ENCODE results near the gene PHLDA2.

The PHLDA2 gene

GRCh38 chr11:2929950-2930703 is 907 bp upstream of the PHLDA2 start:
- DNase-seq: peak in 1 of 2 experiments; percentile 14

GRCh38 chr11:2929531-2929949 is 320 bp upstream of the PHLDA2 start:
- no peak for DNase-seq

GRCh38 chr11:2927851-2928604 is 1.2 kb downstream of the PHLDA2 start:
- no peak for DNase-seq

GRCh38 chr11:2927121-2927800 is 2.0 kb downstream of the PHLDA2 start:
- no peak for DNase-seq

- no peak for DNase-seq
These were observed 2.6 kb downstream of the PHLDA2 start for GRCh38 chr11:2926611-2927051.

GRCh38 chr11:2924821-2925675 is 4.2 kb downstream of the PHLDA2 start:
- DNase-seq: no peak

GRCh38 chr11:2924381-2924780 is 4.8 kb downstream of the PHLDA2 start:
- no peak for DNase-seq

GRCh38 chr11:2923446-2924375 is 5.5 kb downstream of the PHLDA2 start:
- DNase-seq: no peak

- no peak for DNase-seq
These were observed 6.6 kb downstream of the PHLDA2 start for GRCh38 chr11:2922655-2923054.

GRCh38 chr11:2921742-2922493 is 7.3 kb downstream of the PHLDA2 start:
- no peak for DNase-seq

- DNase-seq: no peak
These were observed 8.0 kb downstream of the PHLDA2 start for GRCh38 chr11:2921261-2921660.

- DNase-seq: no peak
These were observed 8.9 kb downstream of the PHLDA2 start for GRCh38 chr11:2920343-2920742.

GRCh38 chr11:2919837-2920236 is 9.4 kb downstream of the PHLDA2 start:
- no peak for DNase-seq

GRCh38 chr11:2919188-2919587 is 10.0 kb downstream of the PHLDA2 start:
- no peak for DNase-seq

- DNase-seq: no peak
These were observed 11.3 kb downstream of the PHLDA2 start for GRCh38 chr11:2917842-2918490.

- no peak for DNase-seq
These were observed 12.2 kb downstream of the PHLDA2 start for GRCh38 chr11:2916892-2917645.

GRCh38 chr11:2916114-2916891 is 12.9 kb downstream of the PHLDA2 start:
- DNase-seq: no peak

- no peak for DNase-seq
These were observed 13.7 kb downstream of the PHLDA2 start for GRCh38 chr11:2915473-2915872.

All from NCI-H2081 (cell line).